ENCODE data around the gene KRTAP1-4. TPM values are rescaled to one million over a fixed set of nuclear protein-coding genes. Genes with fewer than 3 reads are reported as not detected.
A peak's percentile ranks its signal among the peaks of the same experiment; 100 is the strongest.
"Not testable (repeated sequence)": the region's sequence is repeated elsewhere in the genome, so short reads cannot be mapped to it uniquely, and the experiment has no call there.

The KRTAP1-4 gene
- total and polyA plus RNA-seq, 2 experiments from 2014 or later: not detected

DNA sequence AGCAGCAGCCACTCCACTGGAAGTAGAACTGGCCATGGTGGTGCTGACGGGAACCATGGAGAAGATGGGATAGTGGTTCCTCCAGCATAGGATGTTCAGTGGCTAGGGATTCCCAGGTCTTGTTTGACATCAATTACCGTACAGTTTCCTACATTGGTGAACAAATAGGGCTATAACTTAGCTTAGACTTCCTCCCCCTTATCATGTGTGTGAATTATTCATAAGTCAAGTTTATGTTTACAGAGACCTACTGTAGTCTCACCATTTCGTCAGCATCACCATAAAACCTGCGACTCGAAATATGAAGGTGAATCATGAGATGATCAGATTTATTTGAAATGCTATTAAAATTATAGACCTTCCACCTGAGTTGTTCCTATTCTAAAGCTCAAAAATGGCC lies 28.7 kb upstream of the KRTAP1-4 start:
- Histone ChIP-seq H3K27me3 (replicated peaks; ENCODE audit: insufficient read depth) (no peaks in the 10 kb centered on the region), H3K36me3 (ENCODE audit: low read depth) (0 out of 2 replicates have a peak, but pooled peaks cover under 1% of the 10 kb centered on the region), H3K4me2 (ENCODE audit: unreplicated experiment) (peak overlapping the region; percentile 19), H2AFZ (no peak overlapping the region), H3F3A (ENCODE audit: insufficient read depth) (peaks cover 55% of the 10 kb centered on the region), H3K4me1 (ENCODE audit: insufficient read depth) (peaks cover 50% of the 10 kb centered on the region), H3K79me2 (ENCODE audit: insufficient read depth) (no peaks in the 10 kb centered on the region), H3K9ac (peak overlapping the region; percentile 18), H4K20me1 (ENCODE audit: insufficient read depth) (no peaks in the 10 kb centered on the region), H3K9me3 (ENCODE audit: low read depth) (no peaks in the 10 kb centered on the region), H3K27ac (peak overlapping the region; percentile 85), H3K4me3 (no peak overlapping the region), H3K9me2 (ENCODE audit: insufficient read depth) (no peaks in the 10 kb centered on the region)
- DNase-seq: peak; percentile 20
- TF ChIP-seq EZH2 (IDR thresholded peaks at IDR 0.05; ENCODE audit: insufficient read depth, poor library complexity, severe bottlenecking) (no peak), EZH2phosphoT487 (IDR thresholded peaks at IDR 0.05; ENCODE audit: insufficient read depth, low read depth) (no peak)
- 48 to 61% methylated on average over 5 of the region's 5 CpGs for WGBS, 2 experiments (ENCODE audit: low coverage in 1 of 2, low lambda C conversion rate in 2 of 2, missing lambda C conversion rate in 2 of 2)
- in situ Hi-C loops (cut with MboI): no loop called here

DNA sequence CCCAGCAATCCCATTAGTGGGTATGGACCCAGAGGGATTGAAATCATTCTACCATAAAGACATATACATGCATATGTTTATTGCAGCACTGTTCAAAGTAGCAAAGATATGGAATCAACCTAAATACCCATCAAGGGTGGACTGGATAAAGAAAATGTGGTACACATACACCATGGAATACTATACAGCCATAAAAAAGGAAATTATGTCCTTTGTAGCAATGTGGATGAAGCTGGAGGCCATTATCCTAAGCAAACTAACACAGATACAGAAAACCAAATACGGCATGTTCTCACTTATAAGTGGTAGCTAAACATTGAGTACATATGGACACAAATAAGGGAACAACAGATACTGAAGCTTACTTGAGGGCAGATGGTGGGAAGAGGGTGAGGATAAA lies 27.6 kb upstream of the KRTAP1-4 start:
- Histone ChIP-seq H3K4me3 (no peak overlapping the region), H3K4me1 (ENCODE audit: insufficient read depth) (peaks cover 47% of the 10 kb centered on the region), H3K4me2 (ENCODE audit: unreplicated experiment) (no peak overlapping the region), H3K36me3 (ENCODE audit: low read depth) (peaks cover 6% of the 10 kb centered on the region; the same call in 1 of the 2 replicates), H3K27ac (no peak overlapping the region), H4K20me1 (ENCODE audit: insufficient read depth) (no peaks in the 10 kb centered on the region), H3K9me2 (ENCODE audit: insufficient read depth) (no peaks in the 10 kb centered on the region), H3K9me3 (ENCODE audit: low read depth) (no peaks in the 10 kb centered on the region), H3K79me2 (ENCODE audit: insufficient read depth) (no peaks in the 10 kb centered on the region), H3K27me3 (replicated peaks; ENCODE audit: insufficient read depth) (no peaks in the 10 kb centered on the region), H3K9ac (no peak overlapping the region), H3F3A (ENCODE audit: insufficient read depth) (peaks cover 55% of the 10 kb centered on the region), H2AFZ (no peak overlapping the region)
- 96 to 100% methylated on average over 1 of the region's 1 CpG for WGBS, 2 experiments (ENCODE audit: low coverage in 1 of 2, low lambda C conversion rate in 2 of 2, missing lambda C conversion rate in 2 of 2)
- DNase-seq: no peak
- TF ChIP-seq EZH2 (IDR thresholded peaks at IDR 0.05; ENCODE audit: insufficient read depth, poor library complexity, severe bottlenecking) (no peak), EZH2phosphoT487 (IDR thresholded peaks at IDR 0.05; ENCODE audit: insufficient read depth, low read depth) (no peak)
- in situ Hi-C loops (cut with MboI): no loop called here

DNA sequence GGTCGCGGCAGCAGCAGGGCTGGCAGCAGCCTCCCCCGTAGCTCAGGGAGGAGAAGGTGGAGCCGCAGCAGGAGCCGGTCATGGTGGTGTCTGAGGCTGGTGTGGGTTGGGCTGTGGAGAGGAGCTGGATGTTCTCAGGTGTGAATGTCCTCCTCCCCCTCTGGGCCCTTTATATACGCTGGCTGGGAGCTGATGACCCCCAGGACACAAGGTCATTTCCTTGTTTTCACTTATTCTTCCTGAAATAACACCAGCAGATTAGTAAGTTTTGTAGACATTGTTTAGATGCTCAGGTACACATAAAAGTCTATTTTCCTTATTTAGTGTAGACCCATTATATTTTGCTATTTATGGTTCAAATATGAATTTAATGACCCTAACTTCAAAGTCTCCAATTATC lies 25.1 kb upstream of the KRTAP1-4 start, which contains the start of gene KRTAP2-2:
Gene KRTAP2-2, minus strand, starts transcription at position 101 of the 400 bp plus-strand sequence. Its CDS starts 19 bp downstream, at position 82.
- DNase-seq; H3K79me2 ChIP-seq (ENCODE audit: insufficient read depth); H3K27ac ChIP-seq; H3K9ac ChIP-seq; H3K27me3 ChIP-seq (replicated peaks; ENCODE audit: insufficient read depth); H3K9me2 ChIP-seq (ENCODE audit: insufficient read depth); H3K9me3 ChIP-seq (ENCODE audit: low read depth); H3K4me2 ChIP-seq (ENCODE audit: unreplicated experiment); H3K4me3 ChIP-seq; H2AFZ ChIP-seq; H4K20me1 ChIP-seq (ENCODE audit: insufficient read depth); in situ Hi-C loops (cut with MboI); H3K36me3 ChIP-seq (ENCODE audit: low read depth): not testable (repeated sequence)
- peaks cover 34% of the 10 kb centered on the region for H3F3A ChIP-seq (ENCODE audit: insufficient read depth)
- WGBS, 2 experiments (ENCODE audit: low coverage in 1 of 2, low lambda C conversion rate in 2 of 2, missing lambda C conversion rate in 2 of 2): 46 to 50% methylated on average over 1 of the region's 6 CpGs
- peaks cover 27% of the 10 kb centered on the region for H3K4me1 ChIP-seq (ENCODE audit: insufficient read depth)

DNA sequence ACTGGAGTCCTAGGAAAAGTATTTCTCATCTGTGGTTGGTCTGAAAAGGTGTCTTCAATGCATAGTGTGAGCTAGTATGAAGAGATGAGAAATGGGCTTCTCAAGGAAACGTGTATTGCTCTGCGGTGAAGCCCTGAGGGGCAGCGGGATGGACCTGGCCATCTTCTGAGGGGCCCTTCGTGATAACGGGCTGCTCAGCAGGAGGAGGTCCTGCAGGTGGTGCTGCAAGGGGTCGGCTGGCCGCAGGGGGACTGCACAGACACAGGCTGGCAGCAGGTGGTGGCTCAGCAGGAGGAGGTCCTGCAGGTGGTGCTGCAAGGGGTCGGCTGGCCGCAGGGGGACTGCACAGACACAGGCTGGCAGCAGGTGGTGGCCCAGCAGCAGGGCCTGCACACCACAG lies 24.6 kb upstream of the KRTAP1-4 start:
- WGBS, 2 experiments (ENCODE audit: low coverage in 1 of 2, low lambda C conversion rate in 2 of 2, missing lambda C conversion rate in 2 of 2): 67 to 93% methylated on average over 7 to 9 of the region's 9 CpGs
- H3K9ac ChIP-seq; H3K79me2 ChIP-seq (ENCODE audit: insufficient read depth); H3K4me2 ChIP-seq (ENCODE audit: unreplicated experiment); H3K4me3 ChIP-seq; H2AFZ ChIP-seq; DNase-seq; H3K9me3 ChIP-seq (ENCODE audit: low read depth); H3K36me3 ChIP-seq (ENCODE audit: low read depth); H3K27ac ChIP-seq; H3K27me3 ChIP-seq (replicated peaks; ENCODE audit: insufficient read depth); in situ Hi-C loops (cut with MboI); H4K20me1 ChIP-seq (ENCODE audit: insufficient read depth); H3K9me2 ChIP-seq (ENCODE audit: insufficient read depth): not testable (repeated sequence)
- Histone ChIP-seq H3K4me1 (ENCODE audit: insufficient read depth) (peaks cover 23% of the 10 kb centered on the region), H3F3A (ENCODE audit: insufficient read depth) (peaks cover 36% of the 10 kb centered on the region)

DNA sequence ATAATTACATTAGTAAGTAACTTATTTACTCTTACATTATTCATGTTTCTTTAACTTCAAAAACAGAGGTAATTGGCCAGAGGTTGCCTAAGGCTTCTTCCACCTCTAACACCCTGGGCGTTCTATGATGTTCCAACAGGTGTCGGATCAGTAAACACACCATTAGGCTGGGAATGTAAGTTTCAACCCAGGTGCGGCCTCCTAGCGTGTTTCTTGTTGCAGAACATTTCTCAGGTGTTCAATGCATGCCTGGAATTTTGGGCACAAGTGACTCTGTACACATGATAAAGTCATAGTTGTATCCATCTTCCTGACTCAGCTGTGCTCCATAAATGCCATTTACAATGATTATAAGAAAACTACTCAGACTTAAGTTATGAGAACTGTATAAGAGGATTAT lies 24.0 kb upstream of the KRTAP1-4 start:
- Histone ChIP-seq H3K36me3 (ENCODE audit: low read depth) (peaks cover 6% of the 10 kb centered on the region; the same call in 1 of the 2 replicates), H3K4me3 (no peak overlapping the region), H3K9ac (no peak overlapping the region), H3K27me3 (replicated peaks; ENCODE audit: insufficient read depth) (no peaks in the 10 kb centered on the region), H3K4me1 (ENCODE audit: insufficient read depth) (peaks cover 22% of the 10 kb centered on the region), H3F3A (ENCODE audit: insufficient read depth) (peaks cover 34% of the 10 kb centered on the region), H4K20me1 (ENCODE audit: insufficient read depth) (no peaks in the 10 kb centered on the region), H3K79me2 (ENCODE audit: insufficient read depth) (no peaks in the 10 kb centered on the region), H3K9me3 (ENCODE audit: low read depth) (no peaks in the 10 kb centered on the region), H2AFZ (no peak overlapping the region), H3K9me2 (ENCODE audit: insufficient read depth) (no peaks in the 10 kb centered on the region), H3K4me2 (ENCODE audit: unreplicated experiment) (no peak overlapping the region), H3K27ac (no peak overlapping the region)
- WGBS, 2 experiments (ENCODE audit: low coverage in 1 of 2, low lambda C conversion rate in 2 of 2, missing lambda C conversion rate in 2 of 2): 94 to 99% methylated on average over 4 of the region's 4 CpGs
- TF ChIP-seq EZH2 (IDR thresholded peaks at IDR 0.05; ENCODE audit: insufficient read depth, poor library complexity, severe bottlenecking) (no peak), EZH2phosphoT487 (IDR thresholded peaks at IDR 0.05; ENCODE audit: insufficient read depth, low read depth) (no peak)
- DNase-seq: no peak
- in situ Hi-C loops (cut with MboI): no loop called here

Data from GM23248 (cell line).